Thymus (tissue), 11 donors: Measurements from ENCODE around the gene NR2F2. TPM values are rescaled to one million over a fixed set of nuclear protein-coding genes. Genes with fewer than 3 reads are reported as not detected.

Source experiments
- DNase-seq, 9 donors: peaks; one replicate each; pipeline ENCODE4 v3.0.0-alpha.2; 2013; ENCODE audit warnings: low spot score in 9 of 9, low read depth in 6 of 9, missing footprints in 1 of 9
- H3K27ac ChIP-seq, 2 donors: one replicate each; pipeline ENCODE4 v1.5.1; 2013; ENCODE audit warnings: control low read depth in 1 of 2, low read depth in 1 of 2, low read length in 1 of 2, mild to moderate bottlenecking in 1 of 2, moderate library complexity in 1 of 2
- H3K27me3 ChIP-seq, 2 donors: one replicate each; pipeline ENCODE4 v1.5.1; 2013; ENCODE audit warnings: low read length in 1 of 2; ENCODE audit not compliant: control insufficient read depth in 2 of 2, insufficient read depth in 1 of 2
- H3K36me3 ChIP-seq, 2 donors: one replicate each; pipeline ENCODE4 v1.5.1; 2013; ENCODE audit warnings: low read length in 1 of 2, mild to moderate bottlenecking in 1 of 2, moderate library complexity in 1 of 2; ENCODE audit not compliant: control insufficient read depth in 2 of 2, insufficient read depth in 2 of 2
- H3K4me1 ChIP-seq, 2 donors: one replicate each; pipeline ENCODE4 v1.5.1; 2013; ENCODE audit warnings: low read length in 2 of 2; ENCODE audit not compliant: control insufficient read depth in 2 of 2, insufficient read depth in 2 of 2
- H3K4me3 ChIP-seq, 2 donors: one replicate each; pipeline ENCODE4 v1.5.1; 2013; ENCODE audit warnings: low read length in 2 of 2, control low read depth in 1 of 2, mild to moderate bottlenecking in 1 of 2
- H3K9me3 ChIP-seq, 2 donors: one replicate each; pipeline ENCODE4 v1.5.1; 2013; ENCODE audit warnings: low read length in 1 of 2, mild to moderate bottlenecking in 1 of 2; ENCODE audit not compliant: control insufficient read depth in 2 of 2, insufficient read depth in 1 of 2
- WGBS: extraction: QIAGEN DNeasy Blood & Tissue Kit; methylation state at CpG from one replicate; pipeline ENCODE4 v1.1.7; 2013; 5-methylcytosine and 5-hydroxymethylcytosine counted together
- polyA plus RNA-seq: library from polyadenylated mRNA; stranded (reverse); fragments of 200-250 nt; gene quantifications from one replicate; pipeline ENCODE4 v1.2.3, GENCODE V29; 2013
- total RNA-seq: library from RNA; stranded (reverse); fragments of 120-200 nt; gene quantifications from one replicate; pipeline ENCODE4 v1.2.4, GENCODE V29; 2013
- donor health status: healthy.

The NR2F2 gene
- total and polyA plus RNA-seq, 2 donors: 2.0 to 11.9 TPM

DNA sequence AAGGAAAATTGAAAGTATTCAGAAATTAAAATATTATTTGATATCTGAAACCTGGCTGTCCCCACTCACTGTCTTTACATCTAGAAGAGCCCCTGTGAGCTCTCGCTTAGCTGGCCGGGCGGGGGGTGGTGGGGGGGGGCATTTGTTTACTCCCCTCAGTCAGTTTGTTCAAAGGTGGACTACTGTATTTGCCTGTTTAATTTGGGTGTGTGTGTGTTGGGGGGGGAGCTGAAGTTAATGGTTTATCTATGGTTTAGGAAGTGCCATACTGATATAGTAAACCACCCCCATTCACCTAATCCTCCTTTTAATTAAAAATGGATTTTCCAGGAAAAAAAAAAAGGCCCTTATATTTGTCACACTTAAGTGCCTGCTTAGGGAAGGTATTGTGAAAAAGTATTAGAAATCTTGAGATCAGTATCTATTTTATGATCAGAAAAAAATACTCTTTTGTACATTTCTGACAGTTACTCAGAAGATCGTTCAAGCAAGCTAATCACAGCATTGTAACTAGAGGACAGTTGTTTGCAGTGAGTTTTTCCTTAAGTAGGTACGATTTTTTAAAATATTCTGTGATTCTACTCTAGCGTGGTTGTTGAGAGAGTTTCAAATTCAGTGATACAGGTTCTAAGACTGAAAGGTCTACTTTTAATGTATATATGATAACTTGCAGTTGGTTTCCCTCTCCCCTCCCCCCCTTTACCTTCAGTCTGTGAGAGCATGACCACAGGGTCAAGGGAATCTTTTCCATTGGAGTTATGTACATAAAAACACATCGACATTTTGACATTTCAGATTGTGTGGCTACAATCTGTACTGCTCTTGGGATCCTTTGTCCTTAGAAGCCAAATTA lies 8.5 kb downstream of the NR2F2 start:
- no peaks in the 10 kb centered on the region for H3K36me3 ChIP-seq
- H3K9me3 ChIP-seq: peaks cover 0 to 2% of the 10 kb centered on the region in 2 donors
- WGBS: 17% methylated on average over 7 of the region's 7 CpGs
- no peak overlapping the region for H3K27ac ChIP-seq
- H3K4me1 ChIP-seq: no peaks in the 10 kb centered on the region
- H3K27me3 ChIP-seq: peaks cover 81 to 99% of the 10 kb centered on the region in 2 donors
- DNase-seq: no peak
- no peak overlapping the region for H3K4me3 ChIP-seq

- Histone ChIP-seq H3K36me3 (no peaks in the 10 kb centered on the region), H3K9me3 (peaks cover 0 to 2% of the 10 kb centered on the region in 2 donors), H3K27ac (peak overlapping the region in 1 of 2 donors; percentile 52), H3K4me3 (peak overlapping the region in 1 of 2 donors; percentile 15), H3K27me3 (peaks cover 80 to 99% of the 10 kb centered on the region in 2 donors), H3K4me1 (no peaks in the 10 kb centered on the region)
- DNase-seq: no peak
- WGBS: 11% methylated on average over 8 of the region's 8 CpGs
These were observed 9.3 kb downstream of the NR2F2 start for GRCh38 chr15:96339619-96340347.

GRCh38 chr15:96340348-96340597 lies 9.8 kb downstream of the NR2F2 start:
- peak overlapping the region in 1 of 2 donors; percentile 52 for H3K27ac ChIP-seq
- DNase-seq: no peak
- peaks cover 81 to 99% of the 10 kb centered on the region in 2 donors for H3K27me3 ChIP-seq
- peak overlapping the region; percentile 15 to 36 for H3K4me3 ChIP-seq
- no peaks in the 10 kb centered on the region for H3K36me3 ChIP-seq
- H3K9me3 ChIP-seq: peaks cover 0 to 2% of the 10 kb centered on the region in 2 donors
- WGBS: 7% methylated on average over 11 of the region's 11 CpGs
- no peaks in the 10 kb centered on the region for H3K4me1 ChIP-seq

DNA sequence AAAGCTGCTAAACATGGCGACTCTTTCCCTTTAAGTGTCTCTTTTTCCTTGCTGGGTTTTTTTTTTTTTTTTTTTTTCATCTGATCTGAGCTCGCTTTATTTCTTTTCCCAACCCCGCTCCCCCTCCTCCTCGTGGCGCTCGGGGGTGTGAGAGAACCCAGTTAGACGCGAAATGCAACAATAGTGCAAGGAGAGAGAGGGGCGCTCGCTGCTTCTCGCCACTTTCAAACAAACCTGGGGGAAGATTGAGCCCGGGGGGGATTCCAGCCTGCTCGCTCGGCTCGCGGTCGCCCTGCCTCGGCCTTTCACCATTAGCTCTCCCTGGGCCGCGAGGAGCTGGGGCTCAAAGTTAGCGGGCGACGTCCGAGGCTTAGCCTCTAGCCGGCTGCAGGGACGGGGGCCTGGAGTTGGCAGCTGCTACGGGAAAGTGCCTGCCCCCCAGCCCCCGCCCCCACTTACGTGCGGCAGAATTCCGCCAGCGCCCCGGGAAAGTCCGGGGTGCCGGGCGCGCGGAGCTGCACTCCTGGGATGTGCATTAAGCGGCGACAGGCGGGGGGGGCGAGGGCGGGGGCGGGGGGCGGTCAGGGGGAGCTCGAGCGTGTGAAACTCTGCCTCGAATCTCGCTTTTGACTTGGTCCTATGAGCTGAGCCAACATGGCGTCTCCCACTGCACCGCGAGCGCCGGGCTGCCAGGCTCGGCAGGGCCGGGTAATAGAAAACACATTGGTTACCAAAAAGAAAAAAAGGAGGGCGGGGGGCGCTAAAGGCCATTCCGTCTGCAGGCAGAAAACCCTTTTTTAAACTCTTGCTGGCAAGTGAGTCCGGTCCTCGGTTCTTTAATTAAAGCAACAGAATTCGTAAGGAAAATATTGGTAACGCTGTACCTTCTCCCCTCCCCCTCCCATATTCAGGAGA lies 10.4 kb downstream of the NR2F2 start:
- H3K27me3 ChIP-seq: peaks cover 83 to 99% of the 10 kb centered on the region in 2 donors
- WGBS: 4% methylated on average over 63 of the region's 63 CpGs

GRCh38 chr15:96341513-96342405 lies 11.3 kb downstream of the NR2F2 start:
- no peaks in the 10 kb centered on the region for H3K4me1 ChIP-seq
- no peak for DNase-seq
- no peaks in the 10 kb centered on the region for H3K36me3 ChIP-seq
- peaks cover 82 to 99% of the 10 kb centered on the region in 2 donors for H3K27me3 ChIP-seq
- H3K27ac ChIP-seq: peak overlapping the region; percentile 18 to 42
- WGBS: 11% methylated on average over 41 of the region's 41 CpGs
- peaks cover 2 to 6% of the 10 kb centered on the region in 2 donors for H3K9me3 ChIP-seq
- H3K4me3 ChIP-seq: peak overlapping the region; percentile 18 to 36

More for the DNA sequence above, 10.4 kb downstream of the NR2F2 start:
- Histone ChIP-seq H3K27ac (peak overlapping the region in 1 of 2 donors; percentile 18), H3K4me3 (peak overlapping the region; percentile 18 to 36), H3K36me3 (no peaks in the 10 kb centered on the region), H3K4me1 (no peaks in the 10 kb centered on the region), H3K9me3 (peaks cover 2 to 4% of the 10 kb centered on the region in 2 donors)
- no peak for DNase-seq

- WGBS: 11% methylated on average over 16 of the region's 16 CpGs
- H3K27me3 ChIP-seq: peaks cover 86 to 99% of the 10 kb centered on the region in 2 donors
- no peaks in the 10 kb centered on the region for H3K4me1 ChIP-seq
- no peak overlapping the region for H3K4me3 ChIP-seq
- no peaks in the 10 kb centered on the region for H3K36me3 ChIP-seq
- H3K9me3 ChIP-seq: peaks cover 2 to 6% of the 10 kb centered on the region in 2 donors
- DNase-seq: no peak
- H3K27ac ChIP-seq: peak overlapping the region; percentile 5 to 32
These were observed 12.1 kb downstream of the NR2F2 start for GRCh38 chr15:96342406-96343112.

GRCh38 chr15:96343113-96344059 lies 12.9 kb downstream of the NR2F2 start:
- H3K27ac ChIP-seq: peak overlapping the region; percentile 32 to 33
- no peaks in the 10 kb centered on the region for H3K4me1 ChIP-seq
- 12% methylated on average over 47 of the region's 47 CpGs for WGBS
- DNase-seq: no peak
- no peak overlapping the region for H3K4me3 ChIP-seq
- H3K36me3 ChIP-seq: no peaks in the 10 kb centered on the region
- H3K27me3 ChIP-seq: peaks cover 89 to 99% of the 10 kb centered on the region in 2 donors
- H3K9me3 ChIP-seq: peaks cover 2 to 6% of the 10 kb centered on the region in 2 donors
